Astrocyte (in vitro differentiated cells and primary cell): Measurements from ENCODE around the gene HACD4.

Source experiments
- EZH2 ChIP-seq: IDR thresholded peaks from 2 replicates; pipeline ENCODE4 v1.6.1; 2012; ENCODE audit warnings: mild to moderate bottlenecking, low read length, inconsistent platforms; ENCODE audit not compliant: insufficient read depth
- TF ChIP-seq, protein P1 (sequence below): IDR thresholded peaks from 2 replicates; pipeline ENCODE4 v1.5.1; 2011; ENCODE audit warnings: low read depth, mild to moderate bottlenecking, inconsistent platforms, low read length, moderate library complexity; ENCODE audit not compliant: insufficient read depth

DNA sequence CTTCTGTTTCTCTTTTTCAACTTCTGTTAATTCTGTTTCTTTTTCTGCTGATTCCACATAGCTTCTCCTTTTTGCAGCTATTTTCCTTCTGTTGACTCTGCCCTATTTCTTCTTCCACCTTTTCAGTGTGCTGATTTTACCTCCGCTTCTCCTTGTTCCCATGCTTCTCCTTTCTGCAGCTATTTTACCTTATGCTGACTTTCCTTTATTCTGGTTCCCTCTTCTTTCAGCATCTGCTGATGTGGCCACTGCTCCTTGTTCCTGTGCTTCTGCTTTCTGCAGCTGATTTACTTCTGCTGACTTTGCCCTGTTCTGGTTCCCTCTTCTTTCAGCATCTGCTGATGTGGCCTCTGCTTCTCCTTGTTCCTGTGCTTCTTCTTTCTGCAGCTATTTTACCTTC is 58.8 kb downstream of the HACD4 start:
- TF ChIP-seq, protein P1, sequence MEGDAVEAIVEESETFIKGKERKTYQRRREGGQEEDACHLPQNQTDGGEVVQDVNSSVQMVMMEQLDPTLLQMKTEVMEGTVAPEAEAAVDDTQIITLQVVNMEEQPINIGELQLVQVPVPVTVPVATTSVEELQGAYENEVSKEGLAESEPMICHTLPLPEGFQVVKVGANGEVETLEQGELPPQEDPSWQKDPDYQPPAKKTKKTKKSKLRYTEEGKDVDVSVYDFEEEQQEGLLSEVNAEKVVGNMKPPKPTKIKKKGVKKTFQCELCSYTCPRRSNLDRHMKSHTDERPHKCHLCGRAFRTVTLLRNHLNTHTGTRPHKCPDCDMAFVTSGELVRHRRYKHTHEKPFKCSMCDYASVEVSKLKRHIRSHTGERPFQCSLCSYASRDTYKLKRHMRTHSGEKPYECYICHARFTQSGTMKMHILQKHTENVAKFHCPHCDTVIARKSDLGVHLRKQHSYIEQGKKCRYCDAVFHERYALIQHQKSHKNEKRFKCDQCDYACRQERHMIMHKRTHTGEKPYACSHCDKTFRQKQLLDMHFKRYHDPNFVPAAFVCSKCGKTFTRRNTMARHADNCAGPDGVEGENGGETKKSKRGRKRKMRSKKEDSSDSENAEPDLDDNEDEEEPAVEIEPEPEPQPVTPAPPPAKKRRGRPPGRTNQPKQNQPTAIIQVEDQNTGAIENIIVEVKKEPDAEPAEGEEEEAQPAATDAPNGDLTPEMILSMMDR, result no peak
- TF ChIP-seq EZH2, result no peak
